Endodermal cell (in vitro differentiated cells): ENCODE measurements around the gene LRMDA. TPM values are rescaled to one million over a fixed set of nuclear protein-coding genes. Genes with fewer than 3 reads are reported as not detected.

Experiments
- DNase-seq: peaks from one replicate; pipeline ENCODE4 v3.0.0-alpha.2; 2017
- H3K27ac ChIP-seq: 2 replicates; pipeline ENCODE4 v1.5.1; 2013; ENCODE audit warnings: mild to moderate bottlenecking, low read depth, low read length, moderate library complexity
- H3K27me3 ChIP-seq: 2 replicates; pipeline ENCODE4 v1.6.1; 2013; ENCODE audit warnings: mild to moderate bottlenecking, low read length, moderate library complexity; ENCODE audit not compliant: insufficient read depth, control insufficient read depth, poor library complexity, severe bottlenecking
- H3K36me3 ChIP-seq: 2 replicates; pipeline ENCODE4 v1.7.0; 2013; ENCODE audit warnings: mild to moderate bottlenecking, low read length, moderate library complexity; ENCODE audit not compliant: control insufficient read depth, insufficient read depth
- H3K4me1 ChIP-seq: one replicate; pipeline ENCODE4 v1.7.0; 2013; ENCODE audit warnings: low read length; ENCODE audit not compliant: control insufficient read depth, insufficient read depth
- H3K4me3 ChIP-seq: 2 replicates; pipeline ENCODE4 v1.5.1; 2013; ENCODE audit warnings: mild to moderate bottlenecking, low read length, moderate library complexity
- H3K9ac ChIP-seq: 2 replicates; pipeline ENCODE4 v1.6.1; 2013; ENCODE audit warnings: mild to moderate bottlenecking, low read length, moderate library complexity; ENCODE audit not compliant: poor library complexity, severe bottlenecking; ENCODE audit errors: extremely low read depth
- H3K9me3 ChIP-seq: 2 replicates; pipeline ENCODE4 v1.6.1; 2013; ENCODE audit warnings: mild to moderate bottlenecking, low read length, moderate library complexity; ENCODE audit not compliant: control insufficient read depth
- H3K27ac Mint-ChIP-seq: 2 replicates; pipeline ENCODE4 v1.8.0; 2020; ENCODE audit warnings: mixed read lengths
- H3K27me3 Mint-ChIP-seq: 2 replicates; pipeline ENCODE4 v1.8.0; 2021; ENCODE audit warnings: mild to moderate bottlenecking, mixed read lengths; ENCODE audit not compliant: insufficient read depth
- H3K36me3 Mint-ChIP-seq: 2 replicates; pipeline ENCODE4 v1.8.0; 2020; ENCODE audit warnings: low read depth, mixed read lengths
- H3K4me1 Mint-ChIP-seq: 2 replicates; pipeline ENCODE4 v1.8.0; 2020; ENCODE audit warnings: mixed read lengths
- H3K4me3 Mint-ChIP-seq: 2 replicates; pipeline ENCODE4 v1.8.0; 2020; ENCODE audit warnings: mild to moderate bottlenecking, moderate library complexity, mixed read lengths
- H3K9me3 Mint-ChIP-seq: 2 replicates; pipeline ENCODE4 v1.8.0; 2020; ENCODE audit warnings: mild to moderate bottlenecking, mixed read lengths
- CTCF ChIP-seq: fragments of 200-600 bp; sonication (generic); conservative IDR thresholded peaks from 2 replicates; pipeline ENCODE4 v1.5.0; 2021; ENCODE audit warnings: antibody characterized with exemption, mild to moderate bottlenecking
- WGBS, 2 experiments: methylation state at CpG; one replicate each; pipeline versions ENCODE4 v1.1.5 to v1.1.7; 2013; ENCODE audit warnings: missing lambda C conversion rate in 2 of 2, mixed read lengths in 1 of 2; ENCODE audit not compliant: insufficient coverage in 1 of 2, insufficient read length in 1 of 2; 5-methylcytosine and 5-hydroxymethylcytosine counted together
- total RNA-seq, 2 donors: library from RNA; stranded (reverse); fragmentation: NEBNext Ultra II Directional in 1 of 2; extraction: Animal tissue kit (Norgen Biotek cat#: 25700) in 1 of 2; gene quantifications; 2 replicates in 1 of 2; 3 replicates in 1 of 2; pipeline ENCODE4 v1.2.1, GENCODE V29; 2021

LRMDA gene
- total RNA-seq, 2 donors from 2014 or later: 1.7 to 5.1 TPM

- H3K27me3 Mint-ChIP-seq: peaks cover 30% of the 10 kb centered on the region
- 82 to 93% methylated on average over 2 to 3 of the region's 3 CpGs for WGBS, 2 experiments
These were observed 13.5 kb downstream of the LRMDA start for GRCh38 chr10:75444781-75445386.

GRCh38 chr10:75446508-75446907 is 15.1 kb downstream of the LRMDA start:
- Histone ChIP-seq H3K27me3 (peaks cover 16% of the 10 kb centered on the region), H3K4me1 (peaks cover 4% of the 10 kb centered on the region), H3K4me3 (no peak overlapping the region), H3K27ac (no peak overlapping the region), H3K36me3 (no peaks in the 10 kb centered on the region), H3K9ac (no peak overlapping the region), H3K9me3 (peaks cover 27% of the 10 kb centered on the region)
- Mint-ChIP-seq H3K9me3 (peaks cover 27% of the 10 kb centered on the region), H3K27me3 (peaks cover 31% of the 10 kb centered on the region), H3K36me3 (peaks cover 2% of the 10 kb centered on the region), H3K4me1 (peaks cover 24% of the 10 kb centered on the region), H3K4me3 (no peak overlapping the region), H3K27ac (no peak overlapping the region)
- TF ChIP-seq CTCF: no peak
- no peak for DNase-seq
- WGBS, 2 experiments: 91 to 100% methylated on average over 1 of the region's 1 CpG

More at GRCh38 chr10:75444781-75445386, 13.5 kb downstream of the LRMDA start:
- Mint-ChIP-seq H3K9me3 (peaks cover 27% of the 10 kb centered on the region), H3K27ac (no peak overlapping the region), H3K4me3 (no peak overlapping the region), H3K36me3 (peaks cover 2% of the 10 kb centered on the region), H3K4me1 (peaks cover 7% of the 10 kb centered on the region)
- peaks cover 27% of the 10 kb centered on the region for H3K9me3 ChIP-seq
- peaks cover under 1% of the 10 kb centered on the region for H3K27me3 ChIP-seq
- no peak for TF ChIP-seq CTCF
- no peak for DNase-seq
- no peak overlapping the region for H3K4me3 ChIP-seq
- H3K27ac ChIP-seq: no peak overlapping the region
- peaks cover 4% of the 10 kb centered on the region for H3K4me1 ChIP-seq
- H3K9ac ChIP-seq: no peak overlapping the region
- no peaks in the 10 kb centered on the region for H3K36me3 ChIP-seq

DNA sequence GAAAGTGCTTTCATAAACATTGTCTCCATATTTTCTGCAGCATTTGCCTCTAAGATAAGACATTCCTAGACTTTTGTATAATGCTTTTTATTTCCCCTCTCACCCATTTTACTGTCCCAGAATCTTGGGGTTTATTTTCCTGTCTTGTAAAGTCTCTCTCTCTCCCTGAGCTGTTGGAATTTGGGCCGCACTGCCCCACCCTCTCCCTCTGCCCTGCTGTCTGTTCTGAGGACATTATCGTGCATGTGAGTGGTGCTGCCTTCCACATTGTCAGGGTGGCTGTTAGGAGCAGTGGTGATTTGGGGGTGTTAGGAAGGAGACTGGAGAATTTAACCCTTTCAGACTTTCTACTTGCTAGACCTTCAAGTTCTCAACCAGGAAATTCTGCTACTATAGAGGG is 16.7 kb downstream of the LRMDA start:
- Histone ChIP-seq H3K9me3 (peaks cover 17% of the 10 kb centered on the region), H3K27ac (no peak overlapping the region), H3K4me1 (peaks cover 4% of the 10 kb centered on the region), H3K27me3 (peaks cover 33% of the 10 kb centered on the region), H3K9ac (no peak overlapping the region), H3K36me3 (no peaks in the 10 kb centered on the region), H3K4me3 (no peak overlapping the region)
- Mint-ChIP-seq H3K27ac (no peak overlapping the region), H3K36me3 (no peaks in the 10 kb centered on the region), H3K27me3 (peaks cover 44% of the 10 kb centered on the region), H3K9me3 (peaks cover 24% of the 10 kb centered on the region), H3K4me1 (peaks cover 32% of the 10 kb centered on the region), H3K4me3 (no peak overlapping the region)
- 53% methylated on average over 2 of the region's 2 CpGs; no CpG with 5 or more reads in 1 of the 2 experiments for WGBS, 2 experiments
- TF ChIP-seq CTCF: no peak
- DNase-seq: no peak
